Left ventricle myocardium inferior (tissue), 1 donor: ENCODE results near the gene GPAT2. TPM values are rescaled to one million over a fixed set of nuclear protein-coding genes. Genes with fewer than 3 reads are reported as not detected.
"Not testable (repeated sequence)": the region's sequence is repeated elsewhere in the genome, so short reads cannot be mapped to it uniquely, and the experiment has no call there.

ENCODE experiments used
- DNase-seq: peaks from one replicate; pipeline ENCODE4 v3.0.0-alpha.2; 2020
- H3K27ac ChIP-seq: fragments of 200-600 bp; replicated peaks from 2 replicates; pipeline ENCODE4 v1.8.0; 2021
- H3K27me3 ChIP-seq: fragments of 200-600 bp; 2 replicates; pipeline ENCODE4 v1.8.0; 2021; ENCODE audit warnings: low read depth
- H3K36me3 ChIP-seq: fragments of 200-600 bp; 2 replicates; pipeline ENCODE4 v1.8.0; 2021
- H3K4me1 ChIP-seq: fragments of 200-600 bp; 2 replicates; pipeline ENCODE4 v1.8.0; 2021
- H3K4me3 ChIP-seq: fragments of 200-600 bp; 2 replicates; pipeline ENCODE4 v1.8.0; 2021; ENCODE audit warnings: mild to moderate bottlenecking, moderate library complexity
- H3K9me3 ChIP-seq: fragments of 200-600 bp; replicated peaks from 2 replicates; pipeline ENCODE4 v1.8.0; 2021
- intact Hi-C: fragments of 100-400 bp; cut with micrococcal nuclease; formaldehyde crosslinking; loops from one replicate; pipeline ENCODE4 v1.11.0; 2022
- total RNA-seq: library from RNA; stranded (reverse); fragmentation: NEBNext Ultra II Directional; extraction: Animal tissue kit (Norgen Biotek cat#: 25700); gene quantifications from one replicate; pipeline ENCODE4 v1.2.1, GENCODE V29; 2021
- TF ChIP-seq, protein P1 (sequence below): fragments of 200-600 bp; IDR thresholded peaks from 2 replicates; pipeline ENCODE4 v1.8.0; 2021; ENCODE audit warnings: antibody characterized with exemption, mild to moderate bottlenecking, borderline replicate concordance
- donor health status: DM: no; HTN: yes; CAD: no; lungs with severe emphysema.

The GPAT2 gene
- total RNA-seq, 1 donor from 2014 or later: 5.3 TPM

DNA sequence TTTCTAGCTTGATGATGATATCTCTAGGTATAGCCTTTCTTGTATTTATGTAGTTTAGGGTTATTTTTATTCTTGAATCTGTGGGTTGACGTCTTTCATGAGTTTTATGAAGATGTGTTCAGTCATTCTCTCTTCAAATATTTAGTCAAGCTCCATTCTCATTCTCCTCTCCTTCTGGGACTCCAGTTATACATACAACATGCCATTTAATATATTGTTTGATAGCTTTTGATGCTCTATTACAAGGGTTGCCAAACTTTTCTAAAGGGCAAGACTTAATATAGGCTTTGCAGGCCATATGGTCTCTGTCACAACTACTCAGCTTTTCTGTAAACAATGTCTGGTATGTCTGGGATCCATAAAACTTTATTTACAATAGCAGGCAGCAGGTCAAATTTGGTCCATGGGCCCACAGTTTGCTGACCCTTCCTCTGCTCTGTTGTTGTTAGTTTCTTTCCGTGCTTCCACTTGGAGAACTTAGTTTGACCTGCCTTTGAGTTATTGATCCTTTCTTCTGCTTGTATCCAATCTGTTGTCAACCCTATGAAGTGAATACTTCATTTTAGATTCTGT, 40.6 kb upstream of the GPAT2 start:
- Histone ChIP-seq H3K27ac (no peak overlapping the region), H3K27me3 (no peaks in the 10 kb centered on the region), H3K4me1 (peaks cover 16% of the 10 kb centered on the region), H3K4me3 (no peak overlapping the region), H3K36me3 (no peaks in the 10 kb centered on the region), H3K9me3 (peaks cover 26% of the 10 kb centered on the region)
- TF ChIP-seq, protein P1, sequence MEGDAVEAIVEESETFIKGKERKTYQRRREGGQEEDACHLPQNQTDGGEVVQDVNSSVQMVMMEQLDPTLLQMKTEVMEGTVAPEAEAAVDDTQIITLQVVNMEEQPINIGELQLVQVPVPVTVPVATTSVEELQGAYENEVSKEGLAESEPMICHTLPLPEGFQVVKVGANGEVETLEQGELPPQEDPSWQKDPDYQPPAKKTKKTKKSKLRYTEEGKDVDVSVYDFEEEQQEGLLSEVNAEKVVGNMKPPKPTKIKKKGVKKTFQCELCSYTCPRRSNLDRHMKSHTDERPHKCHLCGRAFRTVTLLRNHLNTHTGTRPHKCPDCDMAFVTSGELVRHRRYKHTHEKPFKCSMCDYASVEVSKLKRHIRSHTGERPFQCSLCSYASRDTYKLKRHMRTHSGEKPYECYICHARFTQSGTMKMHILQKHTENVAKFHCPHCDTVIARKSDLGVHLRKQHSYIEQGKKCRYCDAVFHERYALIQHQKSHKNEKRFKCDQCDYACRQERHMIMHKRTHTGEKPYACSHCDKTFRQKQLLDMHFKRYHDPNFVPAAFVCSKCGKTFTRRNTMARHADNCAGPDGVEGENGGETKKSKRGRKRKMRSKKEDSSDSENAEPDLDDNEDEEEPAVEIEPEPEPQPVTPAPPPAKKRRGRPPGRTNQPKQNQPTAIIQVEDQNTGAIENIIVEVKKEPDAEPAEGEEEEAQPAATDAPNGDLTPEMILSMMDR: no peak
- no peak for DNase-seq
- intact Hi-C loops: no loop called here

DNA sequence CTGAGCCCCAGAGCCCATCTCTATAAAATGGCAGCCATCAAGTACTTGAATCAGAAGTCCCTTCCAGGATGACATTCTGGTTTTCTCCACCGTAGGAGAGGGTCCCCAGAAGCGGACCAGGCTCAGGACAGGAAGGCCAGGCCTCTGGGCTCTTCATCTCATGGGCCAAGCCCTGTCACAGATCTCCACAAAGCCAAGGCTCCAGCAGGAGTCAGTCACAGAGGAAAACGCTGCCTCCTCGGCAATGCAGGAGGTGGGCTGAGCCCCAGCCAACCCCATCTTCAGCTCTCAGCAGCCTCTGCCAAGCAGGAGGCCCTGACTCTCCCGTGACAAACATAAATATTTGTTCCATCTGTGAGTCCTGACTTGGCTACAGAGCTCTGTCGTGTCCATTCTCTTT, 39.4 kb upstream of the GPAT2 start:
- no peak overlapping the region for H3K4me3 ChIP-seq
- no peaks in the 10 kb centered on the region for H3K36me3 ChIP-seq
- peaks cover 26% of the 10 kb centered on the region for H3K9me3 ChIP-seq
- DNase-seq: no peak
- peaks cover 16% of the 10 kb centered on the region for H3K4me1 ChIP-seq
- H3K27ac ChIP-seq: no peak overlapping the region
- TF ChIP-seq, protein P1: no peak
- no peaks in the 10 kb centered on the region for H3K27me3 ChIP-seq
- intact Hi-C loops: no loop called here

DNA sequence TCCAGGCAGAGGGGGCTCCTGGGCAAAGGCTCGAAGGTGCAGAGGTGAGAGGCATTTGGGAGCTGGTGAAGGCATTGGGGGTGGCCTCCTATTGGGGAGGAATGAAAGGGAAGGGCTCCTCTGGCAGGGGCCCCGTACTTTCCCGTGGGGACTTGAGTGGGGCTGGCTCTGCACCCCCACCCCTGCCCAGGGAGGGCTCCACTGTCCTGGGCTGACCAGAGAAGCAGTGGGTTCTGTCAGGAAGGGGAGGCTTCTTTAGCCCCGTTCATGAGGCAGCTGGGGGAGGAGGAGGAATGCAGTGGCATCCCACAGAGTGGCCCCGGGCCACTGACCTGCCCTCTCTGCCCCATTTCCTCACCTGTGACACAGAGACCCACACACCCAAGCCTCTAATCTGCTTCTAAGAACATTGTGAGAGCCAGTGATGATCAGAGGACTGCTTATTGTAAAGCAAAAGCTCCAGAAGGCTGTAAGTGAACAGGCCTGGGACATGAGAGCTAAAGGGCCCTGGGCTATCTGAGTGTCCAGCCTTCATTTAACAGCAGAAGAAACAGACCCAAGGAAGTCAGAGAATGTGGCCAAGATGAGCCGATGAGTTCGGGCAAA, 38.6 kb upstream of the GPAT2 start:
- Histone ChIP-seq H3K36me3 (no peaks in the 10 kb centered on the region), H3K27ac (no peak overlapping the region), H3K27me3 (no peaks in the 10 kb centered on the region), H3K9me3 (peaks cover 26% of the 10 kb centered on the region), H3K4me3 (no peak overlapping the region), H3K4me1 (peaks cover 16% of the 10 kb centered on the region)
- DNase-seq: no peak
- TF ChIP-seq, protein P1: no peak
- intact Hi-C loops: no loop called here

DNA sequence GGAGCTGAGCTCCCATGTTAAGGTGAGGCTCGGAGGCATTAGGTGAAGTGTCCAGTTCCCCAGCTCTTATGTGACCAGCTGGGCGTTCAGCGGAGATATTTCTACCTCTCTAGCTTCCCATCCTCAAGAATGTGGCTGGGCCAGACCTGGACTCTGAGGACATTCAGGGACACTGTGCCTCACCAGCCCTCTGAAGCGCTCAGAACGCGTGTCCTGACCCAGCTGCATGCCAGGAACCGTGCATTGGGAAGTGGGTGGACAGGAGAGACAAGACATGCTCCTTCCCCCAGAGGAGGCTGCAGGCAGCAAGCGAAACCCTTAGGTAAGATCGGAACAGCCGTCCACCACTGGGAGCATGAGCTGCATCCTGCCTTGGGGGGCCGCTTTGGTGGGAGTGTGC, 38.0 kb upstream of the GPAT2 start:
- peak; percentile 15 for DNase-seq
- Histone ChIP-seq H3K27ac (peak overlapping the region; percentile 56), H3K4me1 (peaks cover 16% of the 10 kb centered on the region), H3K27me3 (no peaks in the 10 kb centered on the region), H3K36me3 (no peaks in the 10 kb centered on the region), H3K9me3 (peaks cover 26% of the 10 kb centered on the region), H3K4me3 (no peak overlapping the region)
- TF ChIP-seq, protein P1: no peak
- intact Hi-C loops: no loop called here

DNA sequence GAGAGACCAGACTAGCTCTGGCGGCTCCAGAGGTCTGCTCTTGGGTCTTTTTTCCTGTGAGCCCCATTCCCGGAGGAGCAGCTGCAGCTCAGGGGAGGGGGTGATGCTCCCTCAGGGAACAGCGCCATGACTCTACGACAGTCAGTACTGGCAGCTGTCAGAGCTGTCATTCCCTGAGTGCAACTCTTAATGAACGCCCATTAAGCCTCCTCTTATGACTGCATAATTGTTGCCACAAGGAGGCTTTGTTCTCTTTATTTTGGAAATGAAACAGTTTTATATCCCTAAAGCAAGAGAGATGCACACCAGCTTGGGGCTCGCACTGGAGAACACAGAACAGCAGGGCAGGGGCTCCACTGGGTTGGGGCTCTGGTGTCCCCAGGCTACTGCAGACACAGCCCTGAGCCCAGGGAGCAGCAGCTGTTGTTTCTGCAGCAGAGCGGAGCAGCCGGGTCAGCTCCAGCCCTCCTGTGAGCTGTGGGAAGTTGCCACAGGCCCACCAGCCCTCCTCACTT, 37.3 kb upstream of the GPAT2 start:
- H3K36me3 ChIP-seq, H3K27me3 ChIP-seq, DNase-seq, intact Hi-C loops, H3K4me3 ChIP-seq: not testable (repeated sequence)
- Histone ChIP-seq H3K27ac (peak overlapping the region; percentile 56), H3K4me1 (peaks cover 16% of the 10 kb centered on the region), H3K9me3 (peaks cover 21% of the 10 kb centered on the region)

DNA sequence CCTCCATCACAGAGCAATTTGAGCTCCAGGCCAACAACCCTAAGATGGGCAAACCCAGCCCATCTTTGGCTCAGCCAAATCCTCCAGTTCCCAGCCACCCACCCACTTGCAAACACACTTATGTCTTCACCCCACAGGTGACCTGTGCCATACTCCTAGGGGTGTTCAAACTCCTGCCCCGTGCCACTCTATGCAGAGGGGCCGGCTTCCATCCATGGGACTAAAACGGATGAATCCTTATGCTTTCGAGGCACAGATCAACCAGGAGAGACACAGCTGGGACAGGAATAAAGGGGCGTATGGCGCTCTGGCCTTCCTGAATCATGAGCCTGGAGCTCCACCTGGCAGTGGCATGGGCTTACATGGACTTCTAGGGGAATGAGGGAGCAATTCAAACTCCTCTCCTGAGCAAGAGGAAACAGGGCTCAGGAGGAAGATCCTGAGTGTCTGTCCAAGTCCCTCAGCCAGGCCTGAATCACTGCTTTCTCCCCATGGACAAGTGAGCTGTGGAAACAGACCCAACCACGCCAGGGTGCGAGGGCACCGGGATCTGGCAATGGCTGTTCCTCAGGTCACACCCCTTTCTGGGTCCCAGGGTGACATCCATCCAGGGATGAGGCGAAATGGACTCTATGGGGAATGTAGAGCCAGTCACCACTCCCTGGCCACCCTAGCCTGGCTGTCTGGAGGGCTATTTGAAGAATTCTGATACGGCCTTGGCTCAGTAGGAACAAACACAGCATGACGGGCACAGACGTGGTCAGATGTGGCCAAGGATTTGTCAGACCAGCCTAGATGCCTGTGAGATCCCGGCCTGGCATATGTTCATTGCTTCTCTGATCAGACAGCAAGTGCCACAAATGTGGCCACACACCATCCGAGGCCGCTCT, 36.6 kb upstream of the GPAT2 start:
- Histone ChIP-seq H3K4me1 (peaks cover 16% of the 10 kb centered on the region), H3K27ac (peak overlapping the region; percentile 56), H3K9me3 (peaks cover 14% of the 10 kb centered on the region)
- H3K27me3 ChIP-seq, intact Hi-C loops, H3K4me3 ChIP-seq, H3K36me3 ChIP-seq: not testable (repeated sequence)
- peak; percentile 16 for DNase-seq

DNA sequence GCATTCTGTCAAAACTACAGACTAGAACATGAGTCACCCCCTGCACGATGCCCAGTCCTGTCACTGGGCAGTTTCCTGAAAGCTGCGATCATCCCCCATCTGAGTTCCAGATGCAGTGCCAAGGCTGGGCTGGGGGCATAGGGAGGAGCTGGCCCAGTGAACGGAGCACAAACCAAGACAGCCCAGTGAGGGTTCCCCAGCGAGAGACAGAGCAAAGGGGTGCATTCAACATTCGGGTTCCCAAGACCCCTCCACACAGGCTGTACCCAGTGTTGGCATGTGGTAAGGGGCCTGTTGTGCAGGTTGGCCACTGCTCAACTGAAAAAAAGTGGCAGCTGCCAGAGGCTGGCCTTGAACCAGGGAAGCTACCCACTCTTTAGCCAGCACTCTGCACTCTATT, 35.6 kb upstream of the GPAT2 start:
- H3K36me3 ChIP-seq, DNase-seq, H3K9me3 ChIP-seq, H3K27ac ChIP-seq, H3K4me3 ChIP-seq, H3K27me3 ChIP-seq, intact Hi-C loops: not testable (repeated sequence)
- peaks cover 16% of the 10 kb centered on the region for H3K4me1 ChIP-seq

DNA sequence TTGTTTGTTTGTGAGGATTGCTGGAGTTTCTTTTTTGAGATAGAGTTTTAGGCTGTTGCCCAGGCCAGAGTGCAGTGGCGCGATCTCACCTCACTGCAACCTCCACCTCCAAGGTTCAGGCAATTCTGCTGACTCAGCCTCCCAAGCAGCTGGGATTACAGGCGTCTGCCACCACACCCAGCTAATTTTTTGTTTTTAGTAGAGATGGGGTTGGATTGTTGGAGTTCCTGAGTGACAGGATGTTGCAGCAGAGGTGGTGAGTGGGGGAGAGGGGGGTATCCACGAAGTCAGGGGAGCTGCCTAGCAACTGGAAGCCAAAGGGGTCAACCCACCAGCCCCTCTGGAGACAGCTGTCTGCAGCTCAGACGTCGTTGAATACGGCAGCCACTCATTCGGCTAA, 35.2 kb upstream of the GPAT2 start:
- H3K27ac ChIP-seq, H3K36me3 ChIP-seq, H3K27me3 ChIP-seq, H3K9me3 ChIP-seq, DNase-seq, H3K4me3 ChIP-seq, intact Hi-C loops: not testable (repeated sequence)
- peaks cover 16% of the 10 kb centered on the region for H3K4me1 ChIP-seq

DNA sequence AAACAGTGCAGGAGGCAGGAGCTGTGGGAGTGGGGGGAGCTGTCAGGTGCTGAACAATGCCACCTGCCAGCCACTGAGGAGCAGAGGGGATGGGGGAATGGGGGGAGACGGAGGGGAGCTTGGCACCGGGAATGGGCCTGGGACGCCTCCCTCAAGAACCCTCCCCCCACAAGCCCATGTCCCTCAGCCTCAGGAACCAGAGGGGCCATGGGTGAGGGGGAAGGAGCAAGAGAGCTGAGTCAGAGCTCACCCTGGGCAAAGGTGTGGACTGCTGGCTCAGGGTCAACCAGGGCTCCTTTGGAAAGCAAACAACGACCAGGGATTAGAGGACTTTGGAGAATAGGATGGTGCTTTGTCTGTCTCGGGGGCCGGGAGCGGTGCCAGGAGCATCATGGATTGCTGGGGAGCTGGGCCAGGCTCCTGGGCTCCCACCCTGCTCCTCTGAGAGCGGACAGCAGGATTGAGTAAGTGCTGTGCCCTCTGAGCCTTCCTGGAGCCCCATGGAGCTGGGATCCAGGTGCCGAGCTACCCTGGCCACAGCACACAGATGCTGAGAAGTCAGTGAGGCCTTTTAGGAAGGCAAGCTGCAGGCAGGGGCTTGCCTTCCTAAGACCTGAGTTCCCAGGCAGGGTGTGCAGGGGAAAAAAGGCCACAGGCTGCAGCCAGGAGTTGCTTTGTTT, 33.3 kb upstream of the GPAT2 start:
- H3K4me1 ChIP-seq: peaks cover 19% of the 10 kb centered on the region
- intact Hi-C loops, H3K4me3 ChIP-seq, H3K36me3 ChIP-seq, H3K9me3 ChIP-seq, H3K27ac ChIP-seq, H3K27me3 ChIP-seq: not testable (repeated sequence)
- peak; percentile 13 for DNase-seq
